DOHH2 (cell line): ENCODE measurements around the gene MYT1.

ENCODE experiments used
- CTCF ChIP-seq: fragments of 200-600 bp; sonication (generic); IDR thresholded peaks from one replicate; pipeline ENCODE4 v1.5.1; 2014; ENCODE audit warnings: antibody characterized with exemption, mild to moderate bottlenecking, low read depth, low read length; ENCODE audit not compliant: poor library complexity, severe bottlenecking
- EZH2phosphoT487 ChIP-seq: fragments of 200-600 bp; sonication (generic); IDR thresholded peaks from 2 replicates; pipeline ENCODE4 v1.6.1; 2017; ENCODE audit warnings: borderline replicate concordance, mild to moderate bottlenecking, antibody characterized with exemption, low read length, moderate library complexity, mixed read lengths

GRCh38 chr20:64206614-64207013 lies 42.4 kb downstream of the MYT1 start:
- TF ChIP-seq CTCF (no peak), EZH2phosphoT487 (no peak)
